ENCODE measurements around the gene C4A.
A peak's percentile ranks its signal among the peaks of the same experiment; 100 is the strongest.
"Not testable (repeated sequence)": the region's sequence is repeated elsewhere in the genome, so short reads cannot be mapped to it uniquely, and the experiment has no call there.

Gene C4A

GRCh38 chr6:31981744-31982143 is at the start of gene C4A:
TSS of gene C4A (plus strand) at chr6:31982057. CDS start at chr6:31982108, 51 bp downstream.
- in situ Hi-C loops (cut with MboI; ENCODE audit: low pct_unique_long_range_greater_than_20kb, low sequenced_read_pairs), result not testable (repeated sequence)

GRCh38 chr6:31932137-31932536 is 49.7 kb upstream of the C4A start:
- in situ Hi-C loops (cut with MboI; ENCODE audit: low pct_unique_long_range_greater_than_20kb, low sequenced_read_pairs); DNase-seq: not testable (repeated sequence)

More at GRCh38 chr6:31981744-31982143, at the start of gene C4A:
- not testable (repeated sequence) for DNase-seq

- in situ Hi-C loops (cut with MboI; ENCODE audit: low pct_unique_long_range_greater_than_20kb, low sequenced_read_pairs), result no loop called here
- no peak for DNase-seq
These were observed 48.3 kb upstream of the C4A start for GRCh38 chr6:31933537-31933936.

- in situ Hi-C loops (cut with MboI; ENCODE audit: low pct_unique_long_range_greater_than_20kb, low sequenced_read_pairs), result no loop called here
- DNase-seq, result no peak
These were observed 46.8 kb upstream of the C4A start for GRCh38 chr6:31935021-31935420.

DNA sequence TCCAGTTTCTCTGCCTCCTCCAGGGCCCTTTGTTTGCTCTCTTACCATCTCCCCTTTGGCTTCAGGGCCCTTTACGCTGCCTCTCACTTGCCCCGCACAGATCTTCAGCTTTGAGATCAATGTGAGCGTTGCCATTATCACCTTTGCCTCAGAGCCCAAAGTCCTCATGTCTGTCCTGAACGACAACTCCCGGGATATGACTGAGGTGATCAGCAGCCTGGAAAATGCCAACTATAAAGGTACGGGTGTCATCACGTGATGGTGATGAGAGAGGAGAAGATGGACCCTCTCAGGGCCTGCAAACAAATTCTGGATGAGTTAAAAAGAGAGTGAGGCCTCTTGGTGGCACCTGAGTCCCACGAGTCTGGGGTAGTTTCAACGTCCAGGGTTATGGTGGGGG is 46.0 kb upstream of the C4A start:
- in situ Hi-C loops (cut with MboI; ENCODE audit: low pct_unique_long_range_greater_than_20kb, low sequenced_read_pairs), result no loop called here
- no peak for DNase-seq

GRCh38 chr6:31940256-31940664 is 41.6 kb upstream of the C4A start:
- in situ Hi-C loops (cut with MboI; ENCODE audit: low pct_unique_long_range_greater_than_20kb, low sequenced_read_pairs), result no loop called here
- no peak for DNase-seq

DNA sequence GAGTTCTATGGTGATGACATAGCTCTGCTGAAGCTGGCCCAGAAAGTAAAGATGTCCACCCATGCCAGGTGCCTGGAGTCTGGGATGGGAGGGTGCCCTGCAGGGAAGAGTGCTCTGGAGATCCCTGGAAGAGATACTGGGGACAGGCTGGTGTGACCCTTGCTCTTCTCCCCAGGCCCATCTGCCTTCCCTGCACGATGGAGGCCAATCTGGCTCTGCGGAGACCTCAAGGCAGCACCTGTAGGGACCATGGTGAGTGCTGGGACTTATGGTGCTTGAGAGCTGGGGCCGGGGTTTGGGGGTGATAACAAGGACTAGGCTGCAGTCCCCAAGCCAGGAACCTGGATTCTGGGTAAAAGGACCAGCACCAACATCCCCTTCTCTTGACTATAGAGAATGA is 38.1 kb upstream of the C4A start:
- no peak for DNase-seq
- in situ Hi-C loops (cut with MboI; ENCODE audit: low pct_unique_long_range_greater_than_20kb, low sequenced_read_pairs), result no loop called here

DNA sequence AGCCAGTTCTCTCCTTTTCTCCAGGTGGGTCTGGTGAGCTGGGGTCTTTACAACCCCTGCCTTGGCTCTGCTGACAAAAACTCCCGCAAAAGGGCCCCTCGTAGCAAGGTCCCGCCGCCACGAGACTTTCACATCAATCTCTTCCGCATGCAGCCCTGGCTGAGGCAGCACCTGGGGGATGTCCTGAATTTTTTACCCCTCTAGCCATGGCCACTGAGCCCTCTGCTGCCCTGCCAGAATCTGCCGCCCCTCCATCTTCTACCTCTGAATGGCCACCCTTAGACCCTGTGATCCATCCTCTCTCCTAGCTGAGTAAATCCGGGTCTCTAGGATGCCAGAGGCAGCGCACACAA is 36.7 kb upstream of the C4A start:
- DNase-seq, result no peak
- in situ Hi-C loops (cut with MboI; ENCODE audit: low pct_unique_long_range_greater_than_20kb, low sequenced_read_pairs), result no loop called here

DNA sequence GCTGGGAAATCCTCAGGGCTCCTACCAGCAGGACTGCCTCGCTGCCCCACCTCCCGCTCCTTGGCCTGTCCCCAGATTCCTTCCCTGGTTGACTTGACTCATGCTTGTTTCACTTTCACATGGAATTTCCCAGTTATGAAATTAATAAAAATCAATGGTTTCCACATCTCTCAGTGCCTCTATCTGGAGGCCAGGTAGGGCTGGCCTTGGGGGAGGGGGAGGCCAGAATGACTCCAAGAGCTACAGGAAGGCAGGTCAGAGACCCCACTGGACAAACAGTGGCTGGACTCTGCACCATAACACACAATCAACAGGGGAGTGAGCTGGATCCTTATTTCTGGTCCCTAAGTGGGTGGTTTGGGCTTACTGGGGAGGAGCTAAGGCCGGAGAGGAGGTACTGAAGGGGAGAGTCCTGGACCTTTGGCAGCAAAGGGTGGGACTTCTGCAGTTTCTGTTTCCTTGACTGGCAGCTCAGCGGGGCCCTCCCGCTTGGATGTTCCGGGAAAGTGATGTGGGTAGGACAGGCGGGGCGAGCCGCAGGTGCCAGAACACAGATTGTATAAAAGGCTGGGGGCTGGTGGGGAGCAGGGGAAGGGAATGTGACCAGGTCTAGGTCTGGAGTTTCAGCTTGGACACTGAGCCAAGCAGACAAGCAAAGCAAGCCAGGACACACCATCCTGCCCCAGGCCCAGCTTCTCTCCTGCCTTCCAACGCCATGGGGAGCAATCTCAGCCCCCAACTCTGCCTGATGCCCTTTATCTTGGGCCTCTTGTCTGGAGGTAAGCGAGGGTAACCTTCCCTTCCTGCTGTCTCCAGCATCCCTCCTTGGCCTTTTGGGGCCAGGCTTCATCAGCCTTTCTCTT is 36.1 kb upstream of the C4A start, which contains the start of gene CFB:
TSS of gene CFB (plus strand) at position 589 of the 863 bp plus-strand sequence. CDS start at position 716, 127 bp downstream.
- no peak for DNase-seq

GRCh38 chr6:31946370-31946885 is 35.4 kb upstream of the C4A start:
- DNase-seq, result no peak
- in situ Hi-C loops (cut with MboI; ENCODE audit: low pct_unique_long_range_greater_than_20kb, low sequenced_read_pairs), result no loop called here

More for the DNA sequence above, 36.1 kb upstream of the C4A start, which contains the start of gene CFB:
- in situ Hi-C loops (cut with MboI; ENCODE audit: low pct_unique_long_range_greater_than_20kb, low sequenced_read_pairs), result no loop called here

DNA sequence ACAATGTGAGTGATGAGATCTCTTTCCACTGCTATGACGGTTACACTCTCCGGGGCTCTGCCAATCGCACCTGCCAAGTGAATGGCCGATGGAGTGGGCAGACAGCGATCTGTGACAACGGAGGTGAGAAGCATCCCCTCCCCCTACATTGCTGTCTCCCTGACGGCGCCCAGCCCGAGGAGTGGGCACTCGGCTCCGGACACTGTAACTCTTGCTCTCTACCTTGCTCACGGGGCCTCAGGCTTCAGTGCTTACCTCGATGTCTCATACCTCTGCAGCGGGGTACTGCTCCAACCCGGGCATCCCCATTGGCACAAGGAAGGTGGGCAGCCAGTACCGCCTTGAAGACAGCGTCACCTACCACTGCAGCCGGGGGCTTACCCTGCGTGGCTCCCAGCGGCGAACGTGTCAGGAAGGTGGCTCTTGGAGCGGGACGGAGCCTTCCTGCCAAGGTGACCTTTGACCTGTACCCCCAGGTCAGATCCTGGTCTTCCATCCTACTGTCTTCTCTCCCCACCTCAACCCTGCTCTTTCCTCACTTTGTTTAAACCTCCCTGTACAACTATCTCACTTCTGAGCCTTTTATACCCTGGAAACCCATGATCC is 34.7 kb upstream of the C4A start:
- in situ Hi-C loops (cut with MboI; ENCODE audit: low pct_unique_long_range_greater_than_20kb, low sequenced_read_pairs), result no loop called here
- no peak for DNase-seq

- in situ Hi-C loops (cut with MboI; ENCODE audit: low pct_unique_long_range_greater_than_20kb, low sequenced_read_pairs), result no loop called here
- no peak for DNase-seq
These were observed 34.0 kb upstream of the C4A start for GRCh38 chr6:31947864-31948263.

GRCh38 chr6:31948306-31948705 is 33.6 kb upstream of the C4A start:
- DNase-seq, result no peak
- in situ Hi-C loops (cut with MboI; ENCODE audit: low pct_unique_long_range_greater_than_20kb, low sequenced_read_pairs), result no loop called here

- no peak for DNase-seq
- in situ Hi-C loops (cut with MboI; ENCODE audit: low pct_unique_long_range_greater_than_20kb, low sequenced_read_pairs), result no loop called here
These were observed 33.0 kb upstream of the C4A start for GRCh38 chr6:31948753-31949413.

GRCh38 chr6:31949926-31950548 is 31.8 kb upstream of the C4A start:
- DNase-seq, result no peak
- in situ Hi-C loops (cut with MboI; ENCODE audit: low pct_unique_long_range_greater_than_20kb, low sequenced_read_pairs), result no loop called here

GRCh38 chr6:31952140-31952805 is 29.6 kb upstream of the C4A start:
- peak; percentile 46 for DNase-seq
- in situ Hi-C loops (cut with MboI; ENCODE audit: low pct_unique_long_range_greater_than_20kb, low sequenced_read_pairs), result no loop called here

DNA sequence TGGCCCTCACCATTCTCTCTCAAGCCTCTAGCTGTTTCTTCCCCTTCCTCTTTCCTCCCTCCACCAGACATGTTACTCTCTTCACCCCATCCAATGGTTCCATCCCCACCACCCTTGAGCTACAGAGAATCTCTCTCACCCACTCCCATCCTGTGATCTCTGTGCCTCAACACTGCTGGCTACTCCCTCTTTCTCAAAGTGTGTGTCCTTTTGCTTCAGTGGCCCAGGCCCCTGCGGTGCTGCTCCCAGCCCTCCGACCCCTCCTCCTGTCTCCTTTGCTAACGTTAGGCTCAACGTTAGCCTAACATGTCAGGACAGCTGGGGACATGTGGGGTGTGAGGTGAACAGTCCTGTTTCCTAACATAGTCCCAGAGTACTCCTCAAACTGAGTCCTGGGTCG is 29.0 kb upstream of the C4A start:
- in situ Hi-C loops (cut with MboI; ENCODE audit: low pct_unique_long_range_greater_than_20kb, low sequenced_read_pairs), result no loop called here
- no peak for DNase-seq

- DNase-seq, result no peak
- in situ Hi-C loops (cut with MboI; ENCODE audit: low pct_unique_long_range_greater_than_20kb, low sequenced_read_pairs), result no loop called here
These were observed 27.3 kb upstream of the C4A start for GRCh38 chr6:31954511-31954910.

DNA sequence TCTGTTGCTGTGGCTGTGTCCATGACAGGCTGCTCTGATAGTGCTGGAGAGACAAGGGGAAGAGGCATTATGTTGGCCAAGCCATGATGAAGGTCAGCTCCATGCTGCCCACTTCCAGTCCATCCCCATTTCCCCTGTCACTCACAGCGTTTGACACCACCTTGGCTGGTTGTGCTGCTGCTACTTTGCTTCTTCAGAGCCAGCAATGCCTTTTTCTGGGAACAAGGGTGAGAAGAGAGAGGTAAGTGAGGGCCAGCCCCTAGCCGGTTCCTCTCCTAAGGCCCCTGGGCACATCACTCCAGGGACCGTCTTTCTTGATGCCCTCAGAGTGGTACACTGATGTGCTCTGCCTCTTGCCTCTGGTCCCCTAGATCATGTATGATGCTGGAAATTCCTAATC is 25.1 kb upstream of the C4A start:
- in situ Hi-C loops (cut with MboI; ENCODE audit: low pct_unique_long_range_greater_than_20kb, low sequenced_read_pairs), result no loop called here
- DNase-seq, result no peak

Data from KBM-7 (cell line).